GM23248 (cell line): Measurements from ENCODE around the gene PPP1R3D.

Experiments used
- EZH2 ChIP-seq: fragments of 200-600 bp; sonication (generic); IDR thresholded peaks from 2 replicates; pipeline ENCODE4 v1.6.1; 2018; ENCODE audit warnings: antibody characterized with exemption, mild to moderate bottlenecking; ENCODE audit not compliant: insufficient read depth, poor library complexity, severe bottlenecking
- EZH2phosphoT487 ChIP-seq: fragments of 200-600 bp; sonication (generic); IDR thresholded peaks from 2 replicates; pipeline ENCODE4 v1.6.1; 2018; ENCODE audit warnings: antibody characterized with exemption, moderate library complexity, mild to moderate bottlenecking, low read depth; ENCODE audit not compliant: insufficient read depth

GRCh38 chr20:59938221-59938620, 1.9 kb downstream of the PPP1R3D start:
- TF ChIP-seq EZH2 (no peak), EZH2phosphoT487 (no peak)
